ENCODE results near the gene SPOCK2.

The SPOCK2 gene

DNA sequence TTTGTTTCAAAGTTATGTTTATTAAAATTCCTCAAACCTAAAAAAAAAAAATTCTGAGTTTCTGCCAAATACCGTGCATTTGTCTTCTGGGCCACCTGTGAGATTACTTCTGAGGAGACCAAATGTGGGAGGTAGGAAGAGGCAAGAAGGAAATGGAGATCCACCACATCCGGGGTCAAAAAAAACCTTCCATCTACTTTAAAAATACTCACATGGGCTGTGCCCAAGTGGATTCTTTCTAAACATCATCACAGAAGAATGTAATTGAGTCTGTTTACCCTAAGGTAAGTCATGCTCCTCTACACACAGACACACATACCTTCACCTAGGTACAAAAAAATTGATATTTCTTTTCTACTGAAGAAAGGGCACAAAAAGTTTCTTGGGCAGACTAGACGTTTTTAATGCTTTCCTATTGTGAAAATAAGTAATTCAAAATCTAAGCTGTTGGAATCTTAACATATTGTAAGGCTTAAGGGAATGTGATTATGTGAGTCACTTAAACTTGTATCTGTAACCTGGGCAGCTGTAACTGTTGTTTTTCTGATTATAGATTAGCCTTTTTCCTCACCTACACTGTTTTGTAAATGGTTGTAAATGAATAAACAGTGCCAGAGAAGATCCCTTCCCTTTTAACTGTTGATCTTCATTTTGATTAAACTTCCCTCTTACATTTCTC is 19.1 kb upstream of the SPOCK2 start:
- no peak for DNase-seq (ENCODE audit: low read depth)

- no peak for DNase-seq (ENCODE audit: low read depth)
Measured at GRCh38 chr10:72106896-72107295, 18.5 kb upstream of the SPOCK2 start.

DNA sequence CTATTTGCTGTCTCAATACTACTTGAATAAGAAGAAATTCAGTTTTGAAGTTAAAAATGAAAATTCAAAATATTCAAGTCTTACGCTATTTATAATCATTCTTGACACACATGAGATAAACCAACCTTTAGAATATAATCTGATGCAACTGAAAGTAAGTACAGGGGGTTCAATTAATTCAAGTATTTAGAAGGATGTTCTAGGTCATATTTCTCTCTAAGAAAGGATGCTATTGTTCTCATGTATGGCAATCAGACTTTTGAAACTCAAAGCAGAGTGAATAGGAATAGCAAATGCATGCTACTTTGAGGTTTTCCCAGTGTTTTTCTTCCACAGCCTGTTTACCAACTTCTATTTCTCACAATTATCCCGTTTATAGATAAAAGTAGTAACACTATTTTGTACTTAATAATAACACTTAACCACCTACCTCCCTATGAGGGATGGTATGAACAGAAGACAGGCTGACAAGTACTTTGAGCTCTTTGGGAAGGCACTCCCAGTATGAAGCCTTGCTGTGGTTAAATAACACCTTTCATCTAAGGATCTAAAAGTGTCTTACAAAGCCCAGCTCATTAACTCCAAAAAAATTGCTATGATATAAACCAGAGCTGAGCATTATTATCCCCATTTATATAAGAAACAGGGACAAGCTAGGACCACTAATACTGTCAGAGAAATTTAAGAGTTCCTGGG is 18.0 kb upstream of the SPOCK2 start:
- no peak for DNase-seq (ENCODE audit: low read depth)

DNA sequence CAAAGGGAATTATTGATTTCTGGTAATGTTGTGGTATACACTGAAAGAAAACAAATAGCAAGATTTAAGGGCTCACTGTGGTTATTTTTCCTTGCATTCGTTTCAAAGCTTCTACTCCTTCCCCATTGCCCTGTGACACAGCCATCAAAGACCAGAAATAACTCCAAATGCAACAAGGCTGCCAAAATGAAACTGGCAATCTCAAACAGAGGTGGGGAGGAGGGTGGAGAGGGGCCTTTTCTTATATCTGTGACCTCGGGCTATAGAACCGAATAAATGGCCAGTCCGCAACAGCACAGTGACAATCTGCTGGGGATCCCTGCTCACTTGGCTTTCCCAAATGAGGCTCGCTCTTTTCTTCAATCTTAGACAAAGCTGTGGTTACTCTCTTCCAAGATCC is 17.4 kb upstream of the SPOCK2 start:
- DNase-seq (ENCODE audit: low read depth) = no peak

- DNase-seq (ENCODE audit: low read depth) = no peak
Measured at GRCh38 chr10:72105098-72105475, 16.7 kb upstream of the SPOCK2 start.

GRCh38 chr10:72104472-72105097 is 16.2 kb upstream of the SPOCK2 start:
- DNase-seq (ENCODE audit: low read depth) = no peak

DNA sequence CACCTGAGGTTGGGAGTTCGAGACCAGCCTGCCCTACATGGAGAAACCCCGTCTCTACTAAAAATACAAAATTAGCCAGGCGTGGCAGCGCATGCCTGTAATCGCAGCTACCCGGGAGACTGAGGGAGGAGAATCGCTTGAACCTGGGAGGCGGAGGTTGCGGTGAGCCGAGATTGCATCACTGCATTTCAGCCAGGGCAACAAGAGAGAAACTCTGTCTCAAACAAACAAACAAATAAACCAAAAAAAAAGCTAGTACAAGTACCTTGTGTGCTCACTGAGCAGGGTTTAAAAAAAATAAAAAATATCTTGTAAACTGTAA is 11.2 kb upstream of the SPOCK2 start:
- no peak for DNase-seq (ENCODE audit: low read depth)

- DNase-seq (ENCODE audit: low read depth) = no peak
Measured at GRCh38 chr10:72098836-72099599, 10.7 kb upstream of the SPOCK2 start.

- DNase-seq (ENCODE audit: low read depth) = no peak
Measured at GRCh38 chr10:72098301-72098835, 10.0 kb upstream of the SPOCK2 start.

- DNase-seq (ENCODE audit: low read depth) = no peak
Measured at GRCh38 chr10:72097448-72098300, 9.3 kb upstream of the SPOCK2 start.

DNA sequence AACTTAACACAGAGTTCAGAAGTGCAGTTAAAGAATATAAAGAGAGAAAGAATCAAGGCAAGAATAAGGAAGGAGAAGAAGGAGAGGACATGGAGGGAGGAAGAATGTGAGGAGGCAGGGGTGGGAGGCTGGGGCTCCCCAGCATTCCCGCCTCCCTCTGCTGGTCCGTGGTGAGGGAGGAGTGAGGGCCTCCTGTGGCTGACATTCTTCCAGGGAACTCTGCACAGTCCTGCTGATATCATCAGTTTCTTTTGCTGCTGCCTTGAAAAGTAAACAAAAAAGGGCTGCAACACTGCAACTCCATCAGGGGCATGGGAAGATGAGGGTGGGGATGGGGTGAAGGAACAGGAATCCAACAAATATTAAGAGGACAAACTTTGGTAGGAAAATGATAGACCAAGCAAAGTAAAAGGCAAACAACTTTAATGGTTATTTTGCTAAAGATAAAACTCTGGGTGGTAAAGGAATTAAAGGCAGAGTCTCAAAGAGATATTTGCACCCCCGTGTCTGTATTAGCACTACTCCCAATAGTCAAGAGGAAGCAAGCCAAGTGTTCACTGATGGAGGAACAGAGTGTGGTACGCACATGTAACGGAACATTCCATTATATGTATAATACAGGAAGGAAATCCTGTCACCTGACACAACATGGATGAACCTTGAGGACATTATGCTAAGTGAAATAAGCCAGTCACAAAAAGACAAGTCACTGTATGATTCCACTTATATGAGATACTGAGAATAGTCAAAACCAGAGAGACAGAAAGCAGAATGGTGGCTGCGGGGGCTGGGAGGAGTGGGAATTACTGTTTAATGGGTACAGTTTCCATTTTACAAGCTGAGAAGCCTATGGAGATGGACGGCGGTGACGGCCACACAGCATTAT is 8.0 kb upstream of the SPOCK2 start:
- DNase-seq (ENCODE audit: low read depth) = no peak

GRCh38 chr10:72095195-72095594 is 6.8 kb upstream of the SPOCK2 start:
- no peak for DNase-seq (ENCODE audit: low read depth)

DNA sequence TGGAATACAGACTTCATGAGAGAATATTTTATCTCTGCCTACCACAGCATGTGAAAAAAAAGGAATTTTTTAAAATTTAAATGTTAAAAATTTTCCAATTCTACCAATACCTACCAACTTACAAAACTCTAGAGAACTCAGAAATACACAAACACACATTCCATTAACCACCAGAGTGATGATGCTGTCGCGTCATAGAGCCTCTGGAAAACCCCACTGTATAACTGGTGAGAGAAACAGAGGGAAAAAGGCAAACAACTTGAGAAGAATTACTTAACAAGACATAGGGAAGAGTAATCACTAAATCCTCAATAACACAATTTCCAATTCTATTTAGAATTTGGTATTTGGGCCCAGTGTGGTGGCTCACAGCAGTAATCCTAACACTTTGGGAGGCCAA is 6.2 kb upstream of the SPOCK2 start:
- no peak for DNase-seq (ENCODE audit: low read depth)

DNA sequence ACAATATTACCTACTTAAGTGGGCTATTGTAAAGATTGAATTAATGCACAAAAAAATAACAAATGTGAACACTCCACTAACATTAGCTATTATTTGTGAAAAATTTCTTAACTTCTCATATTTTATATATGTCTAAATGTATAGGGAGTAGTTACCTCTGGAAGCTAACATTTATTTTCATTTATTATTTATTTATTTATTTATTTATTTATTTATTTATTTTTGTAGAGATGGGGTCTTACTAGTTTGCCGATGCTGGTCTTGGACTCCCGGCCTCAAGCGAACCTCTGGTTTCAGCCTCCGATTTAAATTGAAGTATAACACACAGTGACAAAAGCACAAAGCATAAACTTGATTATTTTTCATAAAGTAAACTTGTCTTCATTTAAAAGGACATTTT is 5.1 kb upstream of the SPOCK2 start:
- DNase-seq (ENCODE audit: low read depth) = no peak

GRCh38 chr10:72092987-72093386 is 4.6 kb upstream of the SPOCK2 start:
- DNase-seq (ENCODE audit: low read depth) = no peak

DNA sequence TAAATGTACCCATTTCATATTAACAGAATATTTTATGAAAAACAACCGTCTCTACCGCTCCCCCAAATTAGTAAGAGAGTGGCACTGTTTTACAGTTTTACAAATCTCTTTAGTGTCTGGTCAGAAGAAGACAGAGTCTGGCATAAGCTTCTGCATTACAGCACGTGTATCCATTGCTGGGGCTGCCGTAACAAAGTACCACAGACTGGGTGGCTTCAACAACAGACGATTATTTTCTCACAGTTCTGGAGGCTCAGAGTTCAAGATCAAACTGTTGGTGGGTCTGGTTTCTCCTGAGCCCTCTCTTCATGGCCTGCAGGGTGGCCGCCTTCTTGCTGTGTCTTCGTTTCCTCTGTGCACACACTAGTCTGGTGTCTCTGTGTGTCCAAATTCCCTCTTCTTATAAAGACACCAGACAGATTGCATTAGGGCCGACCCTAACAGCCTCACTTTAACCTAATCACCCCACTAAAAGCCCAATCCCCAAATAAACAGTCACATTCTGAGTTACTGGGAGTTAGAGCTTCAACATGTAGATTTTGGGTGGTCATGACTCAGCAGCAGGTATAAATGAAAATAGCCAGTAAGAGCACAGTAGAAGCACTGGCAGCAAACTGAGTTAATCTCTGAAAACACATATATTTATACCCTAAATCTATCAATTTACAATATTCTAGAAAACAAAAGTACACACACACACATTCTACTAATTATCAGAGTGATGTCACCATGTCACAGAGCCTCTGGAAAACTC is 4.0 kb upstream of the SPOCK2 start:
- DNase-seq (ENCODE audit: low read depth) = no peak

DNA sequence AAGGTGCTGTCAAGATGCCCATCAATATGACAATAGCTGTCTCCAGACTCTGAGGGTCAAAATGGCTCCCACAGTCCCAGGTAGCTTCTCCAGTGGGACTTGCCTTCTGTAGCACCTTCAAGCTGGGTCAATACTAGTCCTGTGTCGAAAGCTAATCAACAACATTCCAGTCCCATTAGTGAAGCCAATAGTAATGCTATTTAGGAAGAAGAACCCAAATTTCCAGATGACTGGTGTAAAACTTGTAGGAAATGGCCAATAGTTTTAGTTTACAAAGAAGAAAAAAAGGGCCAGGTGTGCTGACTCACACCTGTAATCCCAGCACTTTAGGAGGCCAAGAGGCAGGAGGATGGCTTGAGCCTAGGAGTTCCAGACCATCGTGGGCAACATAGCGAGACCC is 2.0 kb upstream of the SPOCK2 start:
- no peak for DNase-seq (ENCODE audit: low read depth)

GRCh38 chr10:72089618-72090017 is 1.3 kb upstream of the SPOCK2 start:
- no peak for DNase-seq (ENCODE audit: low read depth)

DNA sequence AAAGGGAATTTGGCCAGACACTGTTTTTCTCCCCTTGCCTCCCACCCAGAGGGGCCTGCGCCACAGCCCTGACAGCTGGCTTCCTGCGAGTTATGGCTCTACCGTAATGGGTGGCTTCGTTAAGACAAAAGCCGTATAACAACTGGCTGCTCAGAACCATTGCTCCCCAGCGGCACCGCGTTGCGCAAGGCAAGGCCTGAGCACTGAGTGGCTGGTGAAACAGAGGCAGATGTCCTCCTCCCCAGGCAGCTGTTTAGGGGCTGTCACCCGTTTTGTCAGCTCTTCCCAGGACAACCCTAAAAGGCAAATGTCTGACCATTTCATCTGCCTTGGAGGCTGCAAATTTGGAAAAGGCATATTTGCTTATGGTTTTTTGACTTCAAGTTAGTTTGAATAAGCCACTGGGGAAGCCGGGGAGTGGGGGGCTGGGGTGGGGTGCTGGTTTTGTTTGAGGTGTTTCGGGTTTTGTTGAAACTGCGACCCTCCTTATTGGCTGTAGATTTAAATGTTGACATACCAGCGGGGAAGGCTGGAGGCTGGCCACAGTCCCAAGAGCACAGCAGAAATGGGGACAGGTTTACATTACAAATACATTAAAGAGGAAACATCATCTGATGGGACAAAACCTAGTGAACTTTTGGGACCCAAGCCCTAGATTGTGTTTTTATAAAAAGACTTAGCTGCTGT is 681 bp upstream of the SPOCK2 start:
- DNase-seq (ENCODE audit: low read depth) = no peak

Measured in stimulated activated CD8-positive, alpha-beta memory T cell treated with anti-CD3 and anti-CD28 coated beads, Interleukin-12 subunit alpha, Interleukin-12 subunit beta, amount 100 ng/mL, for 1 hour (primary cell).